Body of pancreas (tissue), 4 donors: Measurements from ENCODE around the gene STAC.

Experiments
- CTCF ChIP-seq, 7 experiments: fragments of 450-650 bp in 4 of 7; fragments of 200-600 bp in 3 of 7; sonication (generic) in 3 of 7; IDR thresholded peaks; one replicate each; pipeline ENCODE4 v1.5.1; 2016 to 2019; ENCODE audit warnings: antibody characterized with exemption in 7 of 7
- POLR2A ChIP-seq, 3 donors: fragments of 450-650 bp; IDR thresholded peaks; one replicate each; pipeline ENCODE4 v1.6.1; 2016; ENCODE audit warnings: antibody characterized with exemption in 3 of 3, mild to moderate bottlenecking in 2 of 3

GRCh38 chr3:36488077-36488789 lies 107.9 kb downstream of the STAC start:
- TF ChIP-seq CTCF (IDR thresholded peaks at IDR 0.05): no peak
- no peak for TF ChIP-seq POLR2A (IDR thresholded peaks at IDR 0.05)
